ENCODE measurements around the gene MUC5AC.

GRCh38 chr11:1235901-1236315 is 78.2 kb downstream of the MUC5AC start:
- TF ChIP-seq CTCF (IDR thresholded peaks at IDR 0.05 in 2 of 3, conservative IDR thresholded peaks at IDR 0.05 in 1 of 3; ENCODE audit: borderline replicate concordance in 1 of 3, insufficient read depth in 1 of 3, low read depth in 2 of 3, low read length in 2 of 3): no peak
- TF ChIP-seq EZH2phosphoT487 (IDR thresholded peaks at IDR 0.05; ENCODE audit: borderline replicate concordance): no peak
- no peak for TF ChIP-seq REST (IDR thresholded peaks at IDR 0.05; ENCODE audit: low read depth)
- no peak for TF ChIP-seq SP1 (IDR thresholded peaks at IDR 0.05; ENCODE audit: low read depth)
- no peak for TF ChIP-seq CEBPB (IDR thresholded peaks at IDR 0.05; ENCODE audit: low read depth)
- no peak for TF ChIP-seq RAD21 (IDR thresholded peaks at IDR 0.05; ENCODE audit: low read depth)
- no peak for TF ChIP-seq ZNF274 (IDR thresholded peaks at IDR 0.05; ENCODE audit: low read depth, low read length)
- no peak for TF ChIP-seq EZH2 (IDR thresholded peaks at IDR 0.05)
